ENCODE measurements around the gene ARHGEF11.

Gene ARHGEF11

GRCh38 chr1:157000686-157001085, 44.9 kb downstream of the ARHGEF11 start:
- DNase-seq (ENCODE audit: low spot score): no peak

GRCh38 chr1:156999596-157000320, 45.8 kb downstream of the ARHGEF11 start:
- no peak for DNase-seq (ENCODE audit: low spot score)

GRCh38 chr1:156998840-156999500, 46.6 kb downstream of the ARHGEF11 start:
- DNase-seq (ENCODE audit: low spot score): no peak

DNA sequence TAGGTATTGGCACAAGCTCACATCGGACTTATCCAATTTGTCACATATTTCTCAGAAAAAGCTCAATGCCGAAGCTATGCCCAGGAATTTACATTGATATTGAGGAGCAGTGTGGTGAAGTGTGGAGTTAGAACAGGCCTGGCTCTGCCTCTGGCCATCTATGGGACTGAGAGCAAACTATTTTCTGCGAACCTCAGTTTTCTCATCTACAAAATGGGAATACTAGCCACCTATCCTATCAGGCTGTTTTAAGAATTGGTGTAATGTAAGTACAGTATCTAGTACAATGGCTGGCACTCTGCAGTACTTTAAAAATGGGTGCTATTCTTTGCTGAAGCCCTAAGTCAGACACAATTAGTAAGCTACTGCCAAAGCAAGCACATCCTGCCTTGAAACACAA, 47.2 kb downstream of the ARHGEF11 start:
- DNase-seq (ENCODE audit: low spot score): no peak

GRCh38 chr1:156995412-156995811, 50.1 kb downstream of the ARHGEF11 start:
- DNase-seq (ENCODE audit: low spot score): no peak

DNA sequence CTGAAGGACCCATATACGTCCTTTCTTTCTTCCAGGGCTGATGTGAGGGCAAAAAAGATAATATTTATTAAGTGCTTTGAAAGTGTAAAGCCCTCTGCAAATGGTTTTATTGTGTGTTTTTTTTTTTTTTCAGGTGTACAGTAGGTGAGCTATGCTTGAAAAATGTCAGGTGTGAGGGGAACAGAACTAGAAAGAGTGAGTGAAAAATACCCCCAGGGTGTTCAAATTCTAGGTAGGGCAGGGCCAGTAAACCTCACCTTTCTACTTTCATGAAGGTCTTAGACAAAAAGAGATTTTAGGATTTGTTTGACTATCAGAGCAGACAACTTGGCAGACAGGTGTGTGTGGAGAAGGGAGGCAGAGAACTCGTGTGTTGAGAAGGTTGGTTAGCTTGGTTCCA, 51.3 kb downstream of the ARHGEF11 start:
- DNase-seq (ENCODE audit: low spot score): no peak

DNA sequence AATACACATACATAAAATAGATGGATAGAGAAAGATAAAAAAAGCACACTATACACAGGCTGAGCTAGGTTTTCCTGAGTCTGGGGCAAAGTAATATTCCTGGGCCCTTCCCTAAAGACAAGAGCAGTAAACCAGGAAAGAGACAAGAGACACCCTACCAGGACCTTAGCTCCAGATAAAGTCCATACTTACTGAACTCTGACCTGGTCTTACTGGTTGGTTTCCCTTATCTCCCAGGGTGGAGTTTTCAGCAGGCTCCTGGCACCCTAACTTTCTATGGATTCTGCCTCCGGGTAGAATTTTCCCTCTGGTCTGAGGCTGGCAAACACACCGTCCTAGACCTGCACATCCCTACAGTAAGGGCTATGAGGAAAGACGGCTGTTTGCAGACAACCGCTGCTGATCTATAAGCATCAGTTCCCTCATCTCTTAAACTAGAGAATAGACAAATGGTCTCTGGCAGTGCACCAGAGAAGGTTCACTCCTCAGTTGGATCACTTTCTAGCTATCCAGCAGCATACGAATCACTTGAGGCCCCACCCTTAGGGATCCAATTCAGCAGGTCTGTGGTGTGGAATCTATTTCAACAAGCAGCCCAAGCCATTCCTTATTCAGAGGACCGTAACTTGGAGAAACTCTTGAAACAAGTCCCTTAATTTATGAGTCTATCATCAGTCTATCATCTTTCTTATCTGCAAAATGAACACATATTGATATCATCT, 52.0 kb downstream of the ARHGEF11 start:
- no peak for DNase-seq (ENCODE audit: low spot score)

GRCh38 chr1:156992215-156992614, 53.3 kb downstream of the ARHGEF11 start:
- no peak for DNase-seq (ENCODE audit: low spot score)

DNA sequence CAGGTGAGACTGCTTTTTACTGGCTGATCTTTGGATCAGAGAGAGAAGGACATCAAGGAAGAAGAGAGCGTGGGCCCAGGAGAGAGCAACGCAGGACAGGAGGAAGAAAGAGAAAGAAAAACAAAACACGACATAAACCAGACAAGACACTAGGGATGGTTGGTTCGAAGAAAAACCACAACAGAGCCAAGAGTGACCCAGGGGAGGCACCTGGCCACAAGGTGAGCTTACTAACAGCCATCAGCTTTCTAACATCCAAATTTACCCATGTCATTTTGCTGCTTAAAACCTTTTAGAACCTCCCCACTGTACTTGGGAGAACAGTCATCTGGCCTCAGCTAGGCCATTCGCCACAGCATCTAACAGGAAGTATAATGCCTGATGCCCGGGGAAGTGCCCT, 57.8 kb downstream of the ARHGEF11 start:
- DNase-seq (ENCODE audit: low spot score): no peak

GRCh38 chr1:156980551-156980950, 65.0 kb downstream of the ARHGEF11 start:
- DNase-seq (ENCODE audit: low spot score): no peak

- DNase-seq (ENCODE audit: low spot score): no peak
Measured at GRCh38 chr1:156975084-156975483, 70.5 kb downstream of the ARHGEF11 start.

DNA sequence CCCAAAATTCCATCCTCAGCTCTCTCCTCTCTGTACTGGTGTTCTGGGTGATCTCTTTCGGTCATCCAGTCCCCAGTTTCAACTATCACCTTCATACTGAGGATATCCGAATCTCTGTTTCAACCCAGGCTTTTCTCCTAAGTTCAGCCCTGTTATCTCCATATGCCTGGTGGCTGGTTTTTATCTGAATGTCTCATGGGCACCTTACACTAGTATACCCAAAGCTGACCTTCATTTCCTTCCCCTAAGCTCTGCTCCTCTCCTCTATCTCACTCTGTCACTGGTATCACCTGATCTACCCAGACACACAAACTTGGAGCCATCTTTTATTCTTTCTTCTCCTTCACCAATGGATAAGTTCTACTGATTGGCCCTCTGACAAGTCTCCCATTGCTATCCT, 72.1 kb downstream of the ARHGEF11 start:
- DNase-seq (ENCODE audit: low spot score): no peak

GRCh38 chr1:156970017-156970416, 75.5 kb downstream of the ARHGEF11 start:
- no peak for DNase-seq (ENCODE audit: low spot score)

DNA sequence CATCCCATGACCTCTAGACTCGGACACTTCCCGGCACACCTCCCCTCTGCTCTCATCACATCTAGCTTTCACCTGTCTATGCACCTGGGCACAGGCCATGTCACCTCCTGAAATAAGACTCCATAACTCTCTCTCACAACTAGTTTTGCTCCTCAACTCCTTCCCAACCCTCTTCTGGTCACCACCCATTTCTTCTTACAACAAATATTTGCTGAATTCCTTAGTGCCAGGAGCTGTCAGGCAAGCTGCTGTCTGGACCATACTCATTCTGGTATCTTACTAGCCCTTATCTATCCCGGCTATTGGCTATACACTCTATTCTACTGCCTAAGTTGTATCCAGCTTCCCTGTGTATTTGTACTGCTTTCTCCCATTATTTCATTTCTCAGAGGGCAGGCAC, 76.0 kb downstream of the ARHGEF11 start:
- no peak for DNase-seq (ENCODE audit: low spot score)

GRCh38 chr1:156964441-156964840, 81.1 kb downstream of the ARHGEF11 start:
- DNase-seq (ENCODE audit: low spot score): no peak

DNA sequence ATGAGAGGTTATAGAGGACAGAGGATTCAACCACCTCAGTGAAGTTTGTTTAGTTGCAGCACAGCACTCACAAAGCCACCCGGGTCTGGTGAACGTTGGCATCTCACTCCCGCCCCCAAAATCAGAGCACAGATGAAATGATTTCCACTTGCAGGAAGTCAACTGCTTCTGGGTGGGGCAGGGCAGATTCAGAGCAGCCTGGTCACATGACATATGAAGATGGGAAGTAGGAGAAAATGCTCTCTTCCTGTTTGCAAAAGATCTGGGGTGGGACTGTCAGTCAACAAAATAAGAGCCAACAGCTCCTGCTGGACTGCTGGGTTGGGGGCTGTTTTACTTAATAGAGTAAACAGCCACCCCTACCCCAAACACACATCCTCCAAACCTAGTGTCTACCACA, 81.9 kb downstream of the ARHGEF11 start:
- peak; percentile 26 for DNase-seq (ENCODE audit: low spot score)

- no peak for DNase-seq (ENCODE audit: low spot score)
Measured at GRCh38 chr1:156961709-156962108, 83.8 kb downstream of the ARHGEF11 start.

DNA sequence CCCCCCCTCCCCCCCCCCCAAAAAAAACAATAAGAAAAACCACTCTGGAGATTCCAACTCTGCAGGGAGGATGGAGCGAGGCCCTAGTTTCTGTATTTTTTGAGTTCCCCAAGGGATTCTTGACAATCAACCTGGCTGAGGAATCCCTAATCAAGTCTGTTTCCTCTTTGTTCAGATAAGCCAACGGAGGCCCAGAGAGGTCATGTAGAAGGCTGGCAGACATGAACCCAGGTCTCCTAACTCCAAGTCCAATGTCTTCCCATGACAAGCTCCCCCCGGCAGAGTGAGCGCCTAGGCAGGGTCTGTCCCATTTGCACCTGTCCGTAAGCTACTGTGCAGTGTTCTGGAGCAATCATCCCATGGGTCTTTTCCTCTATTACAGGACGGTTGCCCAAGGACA, 85.6 kb downstream of the ARHGEF11 start:
- DNase-seq (ENCODE audit: low spot score): no peak

DNA sequence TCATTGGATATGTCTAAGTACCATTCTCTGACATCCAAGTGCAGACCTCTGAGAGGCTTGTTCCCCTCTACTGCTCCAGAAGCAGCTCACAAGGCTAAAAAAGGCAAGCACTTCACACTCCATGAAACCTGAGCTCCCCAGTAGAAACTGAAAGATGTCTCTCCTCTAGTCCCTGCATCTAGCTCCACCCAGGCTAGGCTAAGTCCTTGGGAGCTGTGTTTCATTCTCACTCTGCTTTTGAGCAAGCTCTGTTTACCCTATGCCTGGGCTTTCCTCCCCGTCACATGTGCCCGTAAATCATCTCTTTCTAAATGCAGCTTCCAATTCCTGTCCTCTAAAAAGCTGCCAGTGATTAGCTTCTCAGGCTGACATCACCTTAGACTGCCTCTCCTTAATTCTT, 86.1 kb downstream of the ARHGEF11 start:
- DNase-seq (ENCODE audit: low spot score): peak; percentile 24

DNA sequence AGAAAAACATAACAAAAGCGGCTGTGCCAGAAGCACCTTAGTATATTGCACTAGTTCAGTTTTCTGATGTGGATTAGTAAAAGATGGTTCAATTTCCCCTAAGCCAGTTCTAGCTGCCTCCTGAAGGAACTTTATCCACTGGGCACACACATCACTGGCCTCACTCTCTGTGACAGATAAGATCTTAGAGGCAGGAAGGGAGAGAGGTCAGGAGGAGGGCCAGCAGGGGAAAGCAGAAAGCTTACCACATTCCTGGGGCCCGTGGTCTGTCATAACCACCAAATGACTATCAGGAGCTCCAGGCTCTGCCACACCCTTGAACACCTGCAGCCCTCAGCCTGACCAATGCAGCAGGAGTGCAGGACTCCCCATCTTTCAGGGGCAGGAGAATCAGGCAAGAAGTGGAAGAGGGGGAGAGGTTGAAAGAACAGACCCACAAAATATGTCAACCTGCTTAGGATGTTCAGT, 87.3 kb downstream of the ARHGEF11 start:
- no peak for DNase-seq (ENCODE audit: low spot score)

- no peak for DNase-seq (ENCODE audit: low spot score)
Measured at GRCh38 chr1:156957634-156958033, 87.9 kb downstream of the ARHGEF11 start.

DNA sequence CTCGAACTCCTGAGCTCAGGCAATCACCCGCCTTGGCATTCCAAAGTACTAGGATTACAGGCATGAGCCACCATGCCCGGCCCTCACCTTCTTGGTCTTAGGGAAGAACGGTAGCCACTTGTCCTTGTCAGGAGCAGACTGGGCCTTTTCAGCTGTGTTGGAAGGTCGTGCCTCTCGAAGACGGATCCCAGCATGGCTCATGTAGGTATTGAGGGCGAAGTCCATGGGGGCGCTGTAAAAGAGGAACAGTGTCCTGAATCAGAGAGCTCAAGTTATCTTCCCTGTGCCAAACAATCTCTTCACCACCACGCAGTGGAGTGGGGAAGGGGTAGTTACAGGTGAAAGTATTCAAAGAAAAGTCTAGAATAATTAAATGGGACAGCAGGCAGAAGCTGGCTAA, 89.2 kb downstream of the ARHGEF11 start:
- no peak for DNase-seq (ENCODE audit: low spot score)

DNA sequence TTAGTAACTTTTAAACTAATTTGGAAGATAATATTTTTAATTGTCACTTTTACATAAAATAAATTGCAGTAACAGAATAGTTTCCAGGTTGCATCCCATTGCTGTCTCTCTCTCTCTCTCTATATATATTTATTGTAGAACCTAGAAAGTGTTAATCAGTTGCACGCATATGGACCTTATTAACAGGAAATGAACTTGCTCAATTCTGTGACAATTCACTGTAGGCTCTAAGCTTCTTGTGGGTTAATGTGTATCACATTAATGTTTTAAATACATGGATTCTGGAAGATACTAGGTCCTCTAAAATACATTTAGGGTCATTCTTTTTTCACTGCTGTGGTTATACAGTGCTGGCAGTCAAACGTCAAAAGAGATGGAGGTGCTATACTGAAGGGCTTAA, 92.0 kb downstream of the ARHGEF11 start:
- DNase-seq (ENCODE audit: low spot score): no peak

Measured in pons (tissue), 1 donor.